NCI-H146 treated with DMSO at 0.1 percent for 48 hours (cell line): ENCODE results near the gene PHLDA2.
A peak's percentile ranks its signal among the peaks of the same experiment; 100 is the strongest.

Experiments
- DNase-seq: peaks from one replicate; lab custom pipeline; 2025; ENCODE audit not compliant: unreplicated experiment; lab: John Stamatoyannopoulos, UW

The PHLDA2 gene, protein sequence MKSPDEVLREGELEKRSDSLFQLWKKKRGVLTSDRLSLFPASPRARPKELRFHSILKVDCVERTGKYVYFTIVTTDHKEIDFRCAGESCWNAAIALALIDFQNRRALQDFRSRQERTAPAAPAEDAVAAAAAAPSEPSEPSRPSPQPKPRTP

DNA sequence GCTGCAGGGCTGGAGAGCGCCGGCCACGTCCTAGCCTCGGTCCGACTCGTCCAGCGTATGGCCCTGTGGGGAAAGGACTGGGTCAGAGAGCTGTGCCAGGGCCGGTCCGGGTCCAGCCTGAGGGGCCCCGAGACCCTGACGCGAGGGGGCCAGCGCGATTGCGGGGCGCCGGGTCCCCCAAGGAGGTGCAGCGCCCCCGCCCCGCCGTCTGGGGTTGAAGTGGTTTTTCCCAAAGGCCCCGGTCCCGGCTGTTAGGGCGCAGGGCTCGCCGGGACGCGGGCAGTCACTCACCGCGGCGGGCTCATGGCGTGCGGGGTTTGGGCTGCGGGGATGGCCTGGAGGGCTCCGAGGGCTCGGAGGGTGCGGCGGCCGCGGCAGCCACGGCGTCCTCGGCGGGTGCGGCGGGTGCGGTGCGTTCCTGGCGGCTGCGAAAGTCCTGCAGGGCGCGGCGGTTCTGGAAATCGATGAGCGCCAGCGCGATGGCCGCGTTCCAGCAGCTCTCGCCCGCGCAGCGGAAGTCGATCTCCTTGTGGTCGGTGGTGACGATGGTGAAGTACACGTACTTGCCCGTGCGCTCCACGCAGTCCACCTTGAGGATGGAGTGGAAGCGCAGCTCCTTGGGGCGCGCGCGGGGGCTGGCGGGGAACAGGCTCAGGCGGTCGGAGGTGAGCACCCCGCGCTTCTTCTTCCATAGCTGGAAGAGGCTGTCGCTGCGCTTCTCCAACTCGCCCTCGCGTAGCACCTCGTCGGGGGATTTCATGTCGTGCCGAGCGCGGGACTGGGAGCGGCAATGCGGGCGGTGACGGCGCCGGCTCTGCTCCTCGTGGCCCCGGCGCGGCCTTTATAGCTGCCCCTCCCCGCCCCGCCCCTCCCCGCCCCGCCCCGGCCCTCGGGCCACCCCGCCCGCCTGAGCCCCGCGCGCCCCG lies at the start of gene PHLDA2:
Gene PHLDA2 (minus strand): TSS at position 816 of the 926 bp plus-strand sequence. CDS start 56 bp downstream, at position 760.
- DNase-seq = peak; percentile 23

DNA sequence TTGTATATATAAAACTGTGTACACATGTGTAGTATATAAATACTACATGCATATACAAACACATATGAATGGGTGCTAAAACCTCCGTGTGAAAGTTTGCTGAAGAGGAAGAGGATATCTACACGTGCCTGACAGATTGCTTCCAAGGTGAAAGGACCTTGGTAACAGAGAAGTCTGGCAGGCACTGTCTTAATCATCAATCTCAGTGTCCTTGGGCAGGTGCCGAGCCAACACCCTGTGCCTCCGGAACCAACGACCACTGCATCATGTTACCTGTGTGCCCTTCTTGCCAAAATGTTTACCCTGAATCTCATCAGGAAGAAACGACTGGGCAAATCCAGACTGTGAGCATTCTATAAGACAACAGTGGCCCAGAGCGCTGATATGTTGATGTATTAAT lies 47.9 kb upstream of the PHLDA2 start:
- DNase-seq = no peak

DNA sequence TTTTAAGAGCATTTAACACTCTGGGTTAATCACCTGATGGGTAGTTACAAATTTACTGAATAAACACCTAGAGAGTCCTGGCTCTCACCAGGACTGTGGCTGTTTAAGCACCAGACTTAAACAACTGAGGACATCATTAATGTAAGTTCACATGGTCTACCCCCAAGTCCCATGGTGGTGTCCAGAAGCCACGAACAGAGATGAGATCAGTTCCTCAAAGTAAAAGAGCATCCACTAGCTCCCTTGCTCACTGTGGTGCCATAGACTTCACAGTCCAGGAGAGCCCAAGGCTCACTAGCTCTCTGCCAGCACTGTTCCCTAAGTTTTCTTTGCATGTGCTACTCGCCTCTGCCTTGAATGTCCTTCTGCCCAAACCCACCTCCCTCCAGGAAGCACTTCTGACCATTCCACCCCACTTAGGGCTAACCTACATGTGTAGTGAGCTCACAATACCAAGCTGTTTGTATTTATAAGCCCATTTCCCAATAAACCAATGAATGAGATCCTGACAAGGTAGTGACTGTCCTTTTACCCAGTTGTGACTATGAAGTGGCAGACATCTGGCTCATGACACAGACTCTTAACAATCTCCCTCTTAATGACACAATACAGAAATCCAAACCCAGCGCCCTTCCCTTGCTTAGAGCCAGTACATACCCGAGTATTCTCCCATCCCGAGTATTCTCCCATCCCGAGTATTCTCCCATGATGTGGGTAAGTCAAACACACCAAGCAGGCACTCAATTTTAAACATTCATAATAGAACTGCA lies 47.3 kb upstream of the PHLDA2 start:
- DNase-seq = no peak

DNA sequence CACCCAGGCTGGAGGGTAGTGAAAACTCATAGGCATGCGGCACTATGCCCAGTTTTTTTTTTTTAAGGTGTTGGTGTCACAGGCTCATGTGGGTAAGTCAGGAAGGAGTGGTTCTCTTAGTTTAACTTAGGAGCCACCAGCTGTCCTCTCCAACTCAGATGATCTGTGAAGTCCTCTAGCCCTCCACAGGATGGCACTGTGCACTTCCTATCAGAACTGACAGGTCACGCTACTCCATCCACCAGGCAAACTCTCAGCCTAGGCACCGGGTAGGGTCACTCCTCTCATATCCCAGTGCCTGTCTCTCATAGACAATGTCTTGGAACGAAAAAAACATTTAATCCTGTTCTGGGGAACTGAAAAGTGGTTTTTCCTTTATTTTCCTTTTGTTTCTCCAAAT lies 46.4 kb upstream of the PHLDA2 start:
- no peak for DNase-seq

DNA sequence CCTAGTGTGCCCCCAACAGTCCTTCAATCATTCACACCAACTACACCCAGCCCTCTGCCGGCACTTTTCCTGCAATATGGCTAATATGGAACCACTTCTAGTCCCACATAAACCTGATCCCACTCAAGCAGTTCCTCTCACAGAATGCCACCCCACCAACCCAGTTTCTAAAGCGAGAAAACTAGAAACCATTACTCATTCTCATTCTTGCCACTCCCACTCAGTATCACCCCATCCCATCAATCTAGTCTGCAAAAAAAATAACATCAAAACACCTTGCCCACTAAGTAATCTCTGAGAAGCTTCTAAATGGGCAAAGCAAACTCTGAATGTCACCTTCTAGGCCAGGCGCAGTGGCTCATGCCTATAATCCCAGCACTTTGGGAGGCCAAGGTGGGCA lies 45.1 kb upstream of the PHLDA2 start:
- no peak for DNase-seq

DNA sequence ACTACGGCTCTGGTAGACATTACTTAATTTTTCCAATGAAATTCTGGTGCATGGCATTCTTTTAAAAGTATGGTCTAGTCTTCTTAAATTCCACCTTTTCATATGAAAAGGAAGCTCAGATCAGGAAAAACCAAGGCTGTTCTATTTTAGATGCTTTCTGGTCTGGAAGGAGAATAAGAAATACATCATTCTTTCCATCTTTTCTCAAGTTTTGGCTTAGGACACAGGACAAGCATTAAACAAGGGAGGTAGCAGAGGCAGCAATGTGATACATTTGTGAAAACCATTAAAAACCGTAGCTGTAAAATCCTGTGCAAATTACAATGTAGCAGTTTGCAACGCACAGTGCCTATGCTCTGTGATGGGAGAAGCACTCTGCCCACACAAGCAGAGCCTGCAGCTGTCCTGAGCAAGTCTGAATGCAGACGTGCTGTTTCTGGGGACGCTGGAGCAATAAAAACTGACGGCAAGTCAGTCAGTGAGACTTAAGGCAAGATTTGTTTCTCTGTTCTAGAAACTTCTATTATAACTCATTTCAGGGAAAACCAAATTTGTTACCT lies 39.2 kb upstream of the PHLDA2 start:
- DNase-seq = no peak

DNA sequence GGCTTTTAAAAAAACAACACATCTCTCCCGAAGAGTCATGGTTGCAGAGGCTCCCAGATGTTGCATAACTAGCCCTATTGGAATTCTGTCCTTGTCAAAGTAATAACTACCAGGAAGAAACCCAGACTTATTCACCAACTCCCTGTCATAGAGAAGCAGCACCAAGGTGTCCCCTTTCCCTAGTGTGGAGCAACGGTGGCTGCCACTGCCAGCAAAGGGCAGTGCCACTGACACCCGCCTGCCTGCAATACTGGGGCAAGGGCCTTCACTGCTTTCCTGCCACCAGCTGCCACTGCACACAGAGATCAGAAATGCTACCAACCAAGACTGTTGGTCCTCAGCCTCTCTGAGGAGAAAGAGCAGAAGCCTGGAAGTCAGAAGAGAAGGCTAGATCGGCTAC lies 35.6 kb upstream of the PHLDA2 start:
- no peak for DNase-seq

DNA sequence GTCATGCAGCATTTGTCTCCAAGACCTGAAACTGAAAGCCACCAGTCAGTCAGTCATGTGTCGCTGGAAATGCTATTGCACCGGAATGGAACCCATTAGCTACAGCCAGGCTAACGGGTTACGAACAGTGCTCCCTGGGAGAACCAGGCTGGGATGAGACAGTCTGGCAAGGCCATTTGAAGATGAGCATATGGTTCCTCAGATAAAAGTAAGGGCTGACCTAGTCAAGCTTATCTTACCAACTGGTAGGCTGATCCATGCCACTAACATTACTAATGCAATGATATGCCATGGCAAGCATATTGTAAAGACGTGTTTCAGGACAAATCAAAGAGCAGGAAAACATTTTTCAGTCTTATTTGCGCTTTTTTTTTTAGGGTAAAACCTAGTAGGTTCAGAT lies 34.5 kb upstream of the PHLDA2 start:
- DNase-seq = no peak

DNA sequence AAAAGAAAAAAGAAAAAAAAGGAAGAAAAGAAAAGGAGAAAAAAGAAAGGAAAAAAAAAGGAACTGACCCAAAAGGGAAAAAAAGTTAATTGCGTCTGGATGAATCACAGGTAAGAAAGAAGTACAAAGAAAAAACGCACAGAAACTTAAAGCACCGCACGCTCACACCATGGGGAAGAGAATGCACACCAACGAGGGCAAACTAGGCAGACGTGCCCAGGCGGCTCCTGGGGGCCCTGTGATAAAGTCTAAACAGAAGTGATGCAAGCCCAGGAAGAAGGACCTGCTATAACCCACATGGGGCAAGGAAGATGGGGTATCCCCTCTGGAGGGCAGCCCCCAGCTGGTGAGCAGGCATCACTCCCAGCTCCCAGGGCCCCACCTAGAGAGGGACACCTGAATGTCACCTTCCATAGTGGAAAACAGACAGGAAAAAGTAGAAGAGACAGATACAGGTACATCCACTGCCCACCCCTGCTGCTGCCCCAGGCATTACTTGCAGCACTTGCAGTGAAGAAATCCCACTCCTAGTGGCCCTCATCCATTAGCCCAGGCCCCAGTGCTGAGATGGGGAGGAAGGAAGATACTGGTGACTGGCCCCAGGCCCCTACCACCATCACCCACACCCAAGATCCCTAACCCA lies 34.0 kb upstream of the PHLDA2 start:
- DNase-seq = no peak

DNA sequence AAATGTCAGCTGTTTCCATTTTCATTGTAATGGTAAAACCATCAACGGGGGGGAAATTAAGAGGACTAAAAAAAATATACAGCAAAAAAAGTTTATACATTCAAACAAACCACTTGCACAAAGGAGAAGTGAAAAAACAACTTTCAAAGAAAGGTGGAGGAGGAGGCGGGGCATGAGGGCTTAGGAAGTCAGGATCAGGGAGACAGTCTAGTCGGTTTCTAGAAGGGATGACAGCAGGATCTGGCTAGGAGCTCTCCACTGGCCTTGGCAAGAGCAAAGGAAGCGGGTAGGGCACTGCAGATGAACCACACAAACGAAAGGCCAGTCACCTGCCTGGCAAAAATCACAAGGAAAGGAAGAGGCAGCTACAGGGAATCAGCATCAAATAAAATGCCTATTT lies 31.9 kb upstream of the PHLDA2 start:
- DNase-seq = no peak

DNA sequence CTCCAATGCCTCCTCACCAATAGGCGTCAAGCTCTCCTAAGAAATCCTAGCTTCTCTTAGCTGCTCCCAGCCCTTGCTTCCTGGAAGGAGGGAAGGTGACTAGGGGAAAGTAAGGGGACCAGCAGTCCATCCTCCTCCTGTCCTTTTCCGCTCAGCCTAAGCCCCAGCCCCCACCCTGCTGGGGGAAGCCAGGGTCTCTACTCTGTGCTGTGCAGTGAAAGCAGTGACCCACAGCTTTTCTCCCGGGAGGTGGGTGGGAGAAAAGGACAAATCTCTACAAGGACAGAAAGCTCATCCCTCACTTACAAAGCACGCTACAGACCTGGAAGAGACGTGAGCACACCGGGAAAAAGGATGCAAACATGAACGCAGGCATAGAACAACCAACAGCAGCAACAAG lies 30.9 kb upstream of the PHLDA2 start:
- DNase-seq = no peak

DNA sequence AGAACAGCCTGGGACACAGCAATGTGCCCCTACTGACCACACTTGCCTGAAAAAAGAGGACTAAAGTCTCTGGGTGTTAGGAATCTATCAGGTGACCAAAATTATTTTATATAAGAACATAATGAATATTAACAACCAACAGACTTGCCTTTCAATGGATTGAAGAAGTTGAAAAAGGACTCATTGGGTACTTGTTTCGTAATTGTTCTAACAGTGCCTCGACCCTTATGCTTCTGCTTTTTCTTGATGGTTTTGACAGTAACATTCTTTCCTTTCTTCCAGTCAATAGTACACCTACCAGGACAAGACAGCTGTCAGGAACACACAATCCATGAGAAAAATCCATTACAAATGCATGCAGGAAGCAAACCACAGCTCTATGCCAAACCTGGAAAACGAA lies 29.0 kb upstream of the PHLDA2 start:
- DNase-seq = no peak

DNA sequence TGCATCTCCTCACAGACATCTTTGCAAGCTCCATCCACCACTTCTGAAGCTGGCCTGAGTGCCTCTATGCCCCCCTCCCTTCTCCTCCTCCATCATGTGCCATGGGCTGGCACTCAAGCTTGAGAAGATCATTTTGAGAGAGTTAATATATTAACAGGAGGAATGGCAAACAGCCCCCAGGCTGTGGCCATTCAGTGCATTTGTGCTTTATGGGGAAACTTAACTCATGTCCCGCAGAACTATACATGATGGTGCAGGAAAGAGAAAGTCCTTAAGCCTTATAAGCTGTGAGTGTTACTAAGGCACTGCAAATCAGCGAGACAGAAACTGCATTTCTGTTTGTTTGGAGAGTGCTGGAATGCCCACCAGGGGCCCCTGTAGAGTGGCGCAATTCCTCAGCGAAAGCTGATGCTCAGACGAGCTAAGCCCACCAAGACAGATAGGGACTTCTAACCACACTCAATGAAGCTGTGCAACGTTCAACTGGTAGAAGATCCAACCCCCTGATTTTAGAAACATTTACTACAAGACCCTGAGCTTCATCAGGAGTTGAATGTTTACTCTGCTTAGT lies 26.8 kb upstream of the PHLDA2 start:
- no peak for DNase-seq

DNA sequence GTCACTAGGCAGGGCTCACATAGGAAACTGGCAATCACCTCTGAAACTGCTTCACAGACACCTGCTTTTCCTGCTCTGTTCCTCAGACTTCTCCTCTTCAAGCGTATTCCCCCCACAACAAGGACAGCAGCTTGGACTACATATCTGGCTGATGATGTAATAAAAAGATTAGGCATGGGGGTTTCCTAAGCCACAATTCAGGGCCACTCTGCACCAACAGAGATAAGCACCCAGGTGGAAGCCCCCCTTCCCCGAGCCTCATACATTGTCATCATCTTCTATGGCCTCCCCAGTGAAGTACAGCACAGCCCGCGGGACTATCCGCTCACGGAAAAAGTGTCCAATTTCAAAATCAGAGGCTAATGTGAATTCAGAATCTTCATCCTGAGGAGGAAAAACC lies 25.0 kb upstream of the PHLDA2 start:
- no peak for DNase-seq

DNA sequence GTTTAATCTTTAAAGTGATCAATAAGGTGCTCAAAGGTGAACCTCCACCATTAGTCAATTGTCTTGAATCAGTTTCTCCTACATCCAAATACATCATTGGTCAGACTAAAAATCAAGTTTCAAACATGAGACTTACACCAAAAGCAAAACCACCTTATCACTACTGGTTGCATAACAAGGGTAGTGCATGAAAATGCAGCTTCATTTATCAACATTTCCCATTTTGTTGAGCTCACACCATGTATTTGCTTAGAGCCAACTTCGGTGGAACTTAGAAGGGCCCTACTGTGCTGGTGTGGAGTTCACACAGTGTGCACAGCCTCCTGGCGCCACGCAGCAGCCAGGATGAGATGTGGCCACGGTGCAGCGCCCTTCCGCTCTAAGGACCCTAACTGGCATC lies 23.1 kb upstream of the PHLDA2 start:
- DNase-seq = no peak

DNA sequence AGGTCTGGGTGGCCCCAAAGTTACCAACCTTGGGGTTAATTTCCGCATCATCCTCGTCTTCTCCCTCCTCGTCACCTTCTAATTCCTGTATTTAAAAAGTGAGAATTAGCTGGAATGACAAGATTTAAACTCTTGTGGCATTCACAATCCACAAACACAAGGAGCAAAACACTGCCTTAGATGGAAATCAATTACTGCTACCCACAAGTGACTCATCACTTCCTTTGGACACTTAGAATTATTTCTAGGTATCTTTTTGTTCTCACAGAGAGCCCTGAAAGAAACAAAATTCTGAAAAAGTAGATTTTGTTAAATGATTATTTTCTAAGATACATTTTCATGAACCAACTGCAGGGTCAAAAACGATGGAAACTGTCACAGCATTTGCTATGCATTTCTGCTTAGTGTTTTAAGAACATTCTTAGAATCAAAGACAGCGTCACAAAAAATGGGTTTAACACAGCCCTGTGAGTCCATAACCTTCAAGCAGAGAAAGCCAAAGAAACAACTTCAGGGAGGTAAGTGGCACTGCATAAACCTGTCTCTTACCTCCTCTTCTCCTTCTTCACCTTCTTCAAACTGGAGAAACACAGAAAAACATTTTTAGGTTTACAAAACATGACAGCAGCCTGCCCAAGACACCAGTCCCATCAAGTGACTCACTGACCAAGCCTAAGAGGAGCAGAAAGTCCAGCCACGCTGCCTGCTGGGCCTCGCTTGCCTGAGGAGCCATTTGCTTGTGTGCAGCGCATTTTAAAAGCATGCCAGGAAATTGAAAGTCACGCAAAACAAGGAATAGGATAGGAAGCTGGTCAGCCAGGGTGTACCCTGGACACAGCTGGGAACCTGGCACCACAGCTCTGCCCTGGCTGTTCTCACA lies 22.3 kb upstream of the PHLDA2 start:
- DNase-seq = no peak

DNA sequence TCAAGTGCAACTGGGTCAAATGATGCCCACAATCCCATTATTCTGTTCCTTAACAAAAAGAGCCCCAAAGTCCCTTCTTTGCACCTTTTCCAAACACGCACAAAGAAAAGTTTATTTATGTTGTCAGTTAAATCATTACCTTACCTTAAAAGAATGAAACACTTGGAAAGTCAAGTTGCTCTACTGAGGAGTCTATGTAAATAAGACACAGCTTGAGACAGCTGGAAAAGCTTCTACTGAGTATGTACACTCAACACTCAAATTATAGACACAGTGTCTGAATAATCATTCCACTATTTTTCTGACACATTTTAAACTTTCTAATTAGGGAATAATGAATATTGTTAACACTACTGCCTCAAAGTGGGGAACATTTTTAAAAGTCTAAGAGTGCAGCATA lies 21.6 kb upstream of the PHLDA2 start:
- DNase-seq = no peak

DNA sequence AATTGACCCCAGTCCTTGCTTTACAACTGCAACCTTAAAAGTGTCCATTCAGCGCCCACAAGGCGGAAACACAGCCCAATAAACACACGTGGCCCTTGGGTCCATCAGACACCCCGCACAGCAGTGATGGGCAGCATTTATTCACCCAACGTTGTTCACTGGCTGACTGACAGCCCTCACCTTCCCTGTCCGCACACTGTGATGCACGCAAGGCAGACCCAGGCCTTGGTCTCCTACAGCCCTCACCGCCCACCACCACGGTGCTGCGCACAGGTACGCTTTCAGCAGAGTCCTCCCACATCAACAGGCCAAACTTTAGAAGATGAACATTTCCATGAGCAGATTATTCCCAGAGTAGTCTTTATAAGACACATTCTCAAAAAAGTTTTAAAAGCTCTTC lies 20.7 kb upstream of the PHLDA2 start:
- DNase-seq = no peak

DNA sequence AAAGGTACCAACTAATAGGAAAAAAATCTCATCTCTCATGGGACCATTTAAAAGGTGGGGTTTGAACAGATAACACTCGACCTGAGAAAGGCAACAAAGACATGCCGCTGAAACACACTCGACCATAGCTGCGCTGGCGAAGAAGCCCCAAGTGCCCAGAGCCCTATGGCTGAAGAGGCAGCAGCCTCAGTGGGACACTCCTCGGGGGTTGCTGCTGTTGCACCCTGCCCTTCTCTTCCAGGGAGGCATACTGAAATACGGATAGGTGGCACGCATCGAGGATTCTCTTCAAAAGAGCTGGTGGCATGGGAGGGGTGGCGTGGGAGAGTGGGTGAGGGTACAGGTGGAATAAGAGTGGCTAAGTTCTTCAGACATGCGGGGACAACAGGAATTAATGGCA lies 18.5 kb upstream of the PHLDA2 start:
- no peak for DNase-seq

DNA sequence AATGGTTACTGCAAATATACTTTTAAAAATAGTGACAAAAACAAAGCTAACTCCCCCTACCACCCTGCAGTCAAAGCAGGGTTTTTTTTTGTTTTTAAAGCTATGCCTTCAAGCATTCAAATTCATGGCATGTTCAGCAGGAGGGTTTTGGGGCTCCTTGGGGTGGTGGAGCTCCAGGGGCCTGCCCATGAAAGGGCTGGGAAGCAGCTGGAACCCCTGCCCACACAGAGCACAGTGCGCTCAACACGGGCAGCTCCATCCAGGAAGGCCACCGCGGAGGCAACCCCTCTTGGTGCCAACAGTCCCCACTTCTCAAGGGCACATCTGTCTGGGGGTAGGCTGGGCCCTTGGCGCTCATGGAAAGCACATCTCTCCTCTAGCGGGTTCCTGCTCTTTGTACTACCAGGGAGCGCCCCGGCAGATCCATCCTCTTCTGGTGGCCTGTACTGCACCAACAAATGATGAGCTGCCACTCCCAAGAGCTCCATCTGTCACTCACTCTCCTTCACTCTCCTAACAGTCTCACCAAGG lies 16.6 kb upstream of the PHLDA2 start:
- no peak for DNase-seq
